ENCODE measurements around the gene DYRK2.

- TF ChIP-seq POLR2AphosphoS5 (IDR thresholded peaks at IDR 0.05; ENCODE audit: insufficient read depth in 1 of 2, low read depth in 1 of 2) (no peak), CTCF (IDR thresholded peaks at IDR 0.05) (no peak)
Observed at GRCh38 chr12:67697443-67697842, 48.9 kb downstream of the DYRK2 start.
